OCI-LY3 (cell line): Measurements from ENCODE around the gene ACCSL.

Experiments used
- H2AFZ ChIP-seq: fragments of 200-600, 300-600 bp; shearing (Covaris generic); 2 replicates; pipeline ENCODE4 v1.6.0; 2014; ENCODE audit warnings: antibody characterized with exemption, low read depth, low read length
- H3K27ac ChIP-seq: fragments of 200-600, 300-600 bp; sonication (generic); 2 replicates; pipeline ENCODE4 v1.5.1; 2014; ENCODE audit warnings: mild to moderate bottlenecking, low read length, moderate library complexity, mixed read lengths
- H3K27me3 ChIP-seq: fragments of 200-600, 300-600 bp; sonication (generic); 2 replicates; pipeline ENCODE4 v1.6.1; 2014; ENCODE audit warnings: low read depth, low read length, mixed read lengths
- H3K36me3 ChIP-seq: fragments of 200-600, 300-600 bp; sonication (generic); replicated peaks from 2 replicates; pipeline ENCODE3; 2014; ENCODE audit warnings: low read depth, low read length, mixed read lengths
- H3K4me1 ChIP-seq: fragments of 300-600, 200-600 bp; sonication (generic); 2 replicates; pipeline ENCODE4 v1.6.1; 2014; ENCODE audit warnings: low read length, mixed read lengths
- H3K4me2 ChIP-seq: fragments of 200-600, 300-600 bp; sonication (generic); 2 replicates; pipeline ENCODE4 v1.6.1; 2014; ENCODE audit warnings: low read length, mixed read lengths
- H3K4me3 ChIP-seq: fragments of 300-600, 200-600 bp; sonication (generic); 2 replicates; pipeline ENCODE4 v1.5.1; 2014; ENCODE audit warnings: antibody characterized with exemption, mild to moderate bottlenecking, low read length, moderate library complexity
- H3K79me2 ChIP-seq: fragments of 300-600, 200-600 bp; shearing (Covaris generic); 2 replicates; pipeline ENCODE4 v1.6.1; 2014; ENCODE audit warnings: mild to moderate bottlenecking, low read length, mixed read lengths
- H3K9ac ChIP-seq: fragments of 300-600, 200-600 bp; shearing (Covaris generic); 2 replicates; pipeline ENCODE4 v1.6.0; 2014; ENCODE audit warnings: mild to moderate bottlenecking, low read length, moderate library complexity
- H3K9me3 ChIP-seq: fragments of 200-600, 300-600 bp; shearing (Covaris generic); 2 replicates; pipeline ENCODE4 v1.6.1; 2014; ENCODE audit warnings: low read length, mixed read lengths; ENCODE audit not compliant: insufficient read depth
- H4K20me1 ChIP-seq: fragments of 200-600, 300-600 bp; sonication (generic); 2 replicates; pipeline ENCODE4 v1.6.1; 2016; ENCODE audit warnings: low read length, mixed read lengths; ENCODE audit not compliant: insufficient read depth
- EZH2phosphoT487 ChIP-seq: fragments of 200-600 bp; shearing (Covaris generic); IDR thresholded peaks from 2 replicates; pipeline ENCODE4 v1.6.1; 2018; ENCODE audit warnings: antibody characterized with exemption, mixed run types, low read depth
- TF ChIP-seq, protein P1 (sequence below): fragments of 200-600, 300-600 bp; sonication (generic); IDR thresholded peaks from 2 replicates; pipeline ENCODE4 v1.5.1; 2014; ENCODE audit warnings: antibody characterized with exemption, low read length, low read depth

Gene ACCSL

DNA sequence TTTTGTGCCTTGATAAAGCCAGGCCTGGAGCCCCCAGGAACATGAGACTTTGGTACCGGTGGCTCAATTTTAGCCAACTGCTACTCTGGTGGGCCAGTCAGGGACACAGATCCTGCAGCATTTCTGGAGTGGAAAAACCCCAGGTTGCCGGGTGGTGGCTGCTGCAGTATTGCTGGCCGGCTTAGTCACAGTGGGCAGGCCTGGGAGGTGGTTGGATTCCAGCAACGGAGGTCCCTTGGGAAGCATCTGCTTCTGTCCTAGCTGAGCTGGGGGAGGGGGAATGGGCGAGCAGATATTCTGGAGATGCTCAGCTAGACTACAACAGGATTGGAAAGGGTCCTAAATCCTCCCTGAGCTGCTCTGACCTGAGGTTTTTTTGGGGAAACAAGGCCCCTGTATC lies 31.6 kb upstream of the ACCSL start:
- TF ChIP-seq, protein P1, sequence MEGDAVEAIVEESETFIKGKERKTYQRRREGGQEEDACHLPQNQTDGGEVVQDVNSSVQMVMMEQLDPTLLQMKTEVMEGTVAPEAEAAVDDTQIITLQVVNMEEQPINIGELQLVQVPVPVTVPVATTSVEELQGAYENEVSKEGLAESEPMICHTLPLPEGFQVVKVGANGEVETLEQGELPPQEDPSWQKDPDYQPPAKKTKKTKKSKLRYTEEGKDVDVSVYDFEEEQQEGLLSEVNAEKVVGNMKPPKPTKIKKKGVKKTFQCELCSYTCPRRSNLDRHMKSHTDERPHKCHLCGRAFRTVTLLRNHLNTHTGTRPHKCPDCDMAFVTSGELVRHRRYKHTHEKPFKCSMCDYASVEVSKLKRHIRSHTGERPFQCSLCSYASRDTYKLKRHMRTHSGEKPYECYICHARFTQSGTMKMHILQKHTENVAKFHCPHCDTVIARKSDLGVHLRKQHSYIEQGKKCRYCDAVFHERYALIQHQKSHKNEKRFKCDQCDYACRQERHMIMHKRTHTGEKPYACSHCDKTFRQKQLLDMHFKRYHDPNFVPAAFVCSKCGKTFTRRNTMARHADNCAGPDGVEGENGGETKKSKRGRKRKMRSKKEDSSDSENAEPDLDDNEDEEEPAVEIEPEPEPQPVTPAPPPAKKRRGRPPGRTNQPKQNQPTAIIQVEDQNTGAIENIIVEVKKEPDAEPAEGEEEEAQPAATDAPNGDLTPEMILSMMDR, result no peak
- no peak for TF ChIP-seq EZH2phosphoT487
- Histone ChIP-seq H2AFZ (no peak overlapping the region), H3K36me3 (peaks cover 5% of the 10 kb centered on the region), H3K27ac (peak overlapping the region; percentile 93), H3K9me3 (no peaks in the 10 kb centered on the region; the same call in 1 of the 2 replicates), H4K20me1 (no peaks in the 10 kb centered on the region), H3K4me1 (peaks cover 58% of the 10 kb centered on the region), H3K27me3 (no peaks in the 10 kb centered on the region), H3K79me2 (no peaks in the 10 kb centered on the region), H3K4me3 (no peak overlapping the region), H3K4me2 (peak overlapping the region; percentile 59), H3K9ac (peak overlapping the region; percentile 79)

DNA sequence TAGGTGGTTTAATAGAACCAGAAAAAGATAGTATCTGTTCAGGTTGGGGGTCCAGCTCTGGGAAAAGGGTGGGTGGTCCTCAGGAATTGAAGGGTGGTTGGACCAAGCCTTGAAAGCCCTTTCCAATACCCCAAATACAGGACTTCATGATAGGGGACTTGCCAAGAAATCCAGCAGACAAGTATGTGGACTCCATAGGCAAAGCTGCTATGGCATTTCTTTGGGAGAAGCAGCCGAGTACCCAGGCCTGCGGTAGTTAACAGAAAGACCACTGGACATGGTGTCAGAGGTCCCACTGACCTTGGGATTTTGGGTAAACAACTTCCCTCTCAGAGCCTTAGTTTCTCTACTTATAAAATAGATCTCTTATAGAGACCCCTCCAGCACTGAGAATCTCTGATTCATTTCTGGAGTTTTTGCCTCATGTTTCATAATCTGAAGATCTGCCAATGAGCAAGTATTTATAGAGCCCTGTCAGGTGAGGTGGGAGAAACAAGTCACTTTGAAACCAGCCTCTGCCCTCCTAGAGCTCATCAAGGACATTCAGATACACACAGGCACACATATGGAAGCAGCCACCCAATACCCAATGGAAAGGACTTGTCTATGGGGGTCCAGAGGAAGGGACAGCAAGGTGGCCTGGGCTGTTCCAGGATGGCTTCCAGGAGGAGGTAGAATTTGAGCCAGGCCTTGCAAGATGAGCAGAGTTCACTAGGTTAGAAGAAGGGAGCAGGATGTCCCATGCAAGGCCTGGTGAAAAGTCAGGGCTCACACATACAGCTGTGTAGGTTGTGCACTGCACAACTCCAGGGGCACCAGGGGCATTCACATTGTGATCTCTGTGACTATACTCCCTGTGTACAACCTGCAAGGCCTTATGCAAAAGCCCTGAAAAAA lies 31.0 kb upstream of the ACCSL start:
- Histone ChIP-seq H3K4me1 (peaks cover 52% of the 10 kb centered on the region), H4K20me1 (no peaks in the 10 kb centered on the region), H3K27ac (peak overlapping the region; percentile 93), H3K79me2 (no peaks in the 10 kb centered on the region), H3K9ac (peak overlapping the region; percentile 79), H2AFZ (no peak overlapping the region), H3K36me3 (peaks cover 5% of the 10 kb centered on the region), H3K9me3 (no peaks in the 10 kb centered on the region; the same call in 1 of the 2 replicates), H3K4me2 (peak overlapping the region; percentile 59), H3K27me3 (no peaks in the 10 kb centered on the region), H3K4me3 (no peak overlapping the region)
- no peak for TF ChIP-seq EZH2phosphoT487
- TF ChIP-seq, protein P1, result no peak

DNA sequence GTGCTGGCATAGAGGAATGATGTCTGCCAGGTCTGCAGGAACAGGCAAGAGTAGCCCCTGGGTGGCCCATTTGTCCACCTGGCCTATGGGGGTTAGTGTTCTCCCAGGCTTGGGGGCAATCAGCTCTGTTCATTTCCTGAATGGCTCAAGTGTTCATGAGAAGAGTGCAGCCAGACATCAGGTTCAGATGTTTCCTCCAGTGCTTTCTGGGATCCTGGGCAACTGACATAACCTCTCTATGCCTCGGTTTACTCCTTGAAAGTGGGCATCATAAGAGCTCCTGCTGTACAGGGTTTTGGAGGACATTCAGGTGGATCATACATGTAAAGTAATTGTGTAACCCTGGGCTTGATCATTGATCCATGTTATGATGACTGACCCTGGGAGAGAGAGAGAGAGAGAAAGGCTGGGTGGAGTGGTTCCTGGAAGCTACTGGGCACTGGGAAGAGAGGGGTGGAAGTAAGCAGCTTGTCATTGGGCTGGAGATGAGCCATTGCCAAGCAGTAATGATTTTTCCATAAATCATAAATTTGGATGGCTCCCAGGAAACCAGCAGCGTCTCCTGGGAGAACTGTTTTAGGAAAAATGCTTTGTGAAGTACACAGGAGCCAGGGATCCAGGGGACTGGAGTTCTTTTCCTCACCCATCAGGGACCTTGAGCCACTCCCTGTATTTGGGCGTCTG lies 30.2 kb upstream of the ACCSL start:
- H2AFZ ChIP-seq, result no peak overlapping the region
- H3K36me3 ChIP-seq, result peaks cover 9% of the 10 kb centered on the region
- no peaks in the 10 kb centered on the region for H4K20me1 ChIP-seq
- no peaks in the 10 kb centered on the region; the same call in none of the 2 replicates for H3K9me3 ChIP-seq
- no peaks in the 10 kb centered on the region for H3K79me2 ChIP-seq
- H3K4me2 ChIP-seq, result peak overlapping the region; percentile 59
- H3K9ac ChIP-seq, result peak overlapping the region; percentile 79
- peak overlapping the region; percentile 12; the same call in 1 of the 2 replicates for H3K4me3 ChIP-seq
- H3K27me3 ChIP-seq, result no peaks in the 10 kb centered on the region
- H3K27ac ChIP-seq, result peak overlapping the region; percentile 93
- TF ChIP-seq EZH2phosphoT487, result no peak
- TF ChIP-seq, protein P1, result no peak
- peaks cover 49% of the 10 kb centered on the region for H3K4me1 ChIP-seq

DNA sequence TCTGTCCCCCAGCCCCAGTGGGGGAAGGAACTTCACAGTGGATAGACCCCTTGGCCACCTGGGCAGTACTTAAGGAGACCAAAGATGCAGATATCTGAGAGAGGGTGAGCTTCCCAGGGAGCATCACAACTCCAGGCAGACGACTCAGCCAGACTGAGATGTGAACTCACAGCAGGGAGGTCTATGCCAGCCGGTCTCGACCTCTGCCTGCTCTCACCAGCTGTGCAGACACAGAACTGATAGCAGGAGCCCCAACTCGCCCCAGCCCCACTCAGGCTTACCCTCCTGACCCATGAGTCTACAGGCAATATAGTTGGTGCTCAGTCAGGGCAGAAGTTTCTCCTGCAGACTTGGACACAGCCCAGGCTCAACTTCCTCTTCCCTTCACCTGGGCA lies 29.7 kb upstream of the ACCSL start:
- H3K27me3 ChIP-seq, result no peaks in the 10 kb centered on the region
- H3K27ac ChIP-seq, result peak overlapping the region; percentile 93
- no peak for TF ChIP-seq EZH2phosphoT487
- TF ChIP-seq, protein P1, result no peak
- H3K4me2 ChIP-seq, result peak overlapping the region; percentile 59
- peak overlapping the region; percentile 79 for H3K9ac ChIP-seq
- no peaks in the 10 kb centered on the region for H3K79me2 ChIP-seq
- no peaks in the 10 kb centered on the region; the same call in none of the 2 replicates for H3K9me3 ChIP-seq
- H3K36me3 ChIP-seq, result peaks cover 11% of the 10 kb centered on the region
- no peak overlapping the region for H2AFZ ChIP-seq
- peak overlapping the region; percentile 12; the same call in 1 of the 2 replicates for H3K4me3 ChIP-seq
- H3K4me1 ChIP-seq, result peaks cover 45% of the 10 kb centered on the region
- no peaks in the 10 kb centered on the region for H4K20me1 ChIP-seq
